GM19395 (cell line): Measurements from ENCODE around the gene ACADL.

Source experiments
- ATAC-seq: cut with Tn5 transposase; IDR thresholded peaks from one replicate; pipeline ENCODE4 v1.9.1; 2021; ENCODE audit warnings: mild to moderate bottlenecking, moderate library complexity; ENCODE audit not compliant: unreplicated experiment

The ACADL gene

DNA sequence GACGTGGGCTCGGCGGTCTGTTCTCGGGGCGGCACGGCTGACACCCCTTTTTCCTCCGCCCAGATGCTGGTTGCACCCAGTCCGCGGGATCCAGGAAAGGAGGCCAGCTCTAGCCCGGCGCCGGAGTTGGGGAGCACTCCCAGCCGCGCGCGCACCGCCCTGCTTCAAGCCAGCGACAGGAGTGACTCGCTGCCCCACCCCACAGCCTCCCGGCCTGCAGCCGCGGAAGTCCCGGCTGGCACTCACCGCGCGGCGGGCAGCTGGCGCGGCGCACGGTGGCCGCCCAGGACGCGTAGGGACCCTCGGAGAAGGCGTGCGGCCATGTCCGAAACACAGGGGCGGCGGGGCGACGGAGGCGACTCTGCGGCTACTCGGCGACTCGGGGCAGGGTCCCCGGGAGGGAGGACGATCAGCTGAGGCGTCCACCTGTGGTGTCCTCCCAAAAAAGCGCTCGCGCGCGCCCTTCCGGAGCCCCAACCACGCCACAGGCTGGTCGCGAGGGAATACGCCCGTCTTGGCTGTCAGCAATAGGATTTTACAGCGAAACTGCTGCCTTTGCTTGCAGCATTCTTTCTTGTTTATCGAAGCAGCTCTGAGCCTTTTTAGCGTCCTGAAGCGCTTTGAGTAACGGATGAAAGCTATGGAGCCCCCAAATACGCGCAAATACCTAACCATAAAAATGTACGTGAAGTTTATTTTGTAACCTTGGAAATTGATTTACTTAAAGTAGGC is at the start of gene ACADL:
ACADL (minus strand) TSS at position 507 of the 732 bp plus-strand sequence; CDS start at position 323, 184 bp downstream.
- ATAC-seq = no peak

- ATAC-seq = no peak
These were observed 46.1 kb upstream of the ACADL start for GRCh38 chr2:210271300-210271699.

GRCh38 chr2:210269148-210269547 is 43.9 kb upstream of the ACADL start:
- ATAC-seq = no peak

DNA sequence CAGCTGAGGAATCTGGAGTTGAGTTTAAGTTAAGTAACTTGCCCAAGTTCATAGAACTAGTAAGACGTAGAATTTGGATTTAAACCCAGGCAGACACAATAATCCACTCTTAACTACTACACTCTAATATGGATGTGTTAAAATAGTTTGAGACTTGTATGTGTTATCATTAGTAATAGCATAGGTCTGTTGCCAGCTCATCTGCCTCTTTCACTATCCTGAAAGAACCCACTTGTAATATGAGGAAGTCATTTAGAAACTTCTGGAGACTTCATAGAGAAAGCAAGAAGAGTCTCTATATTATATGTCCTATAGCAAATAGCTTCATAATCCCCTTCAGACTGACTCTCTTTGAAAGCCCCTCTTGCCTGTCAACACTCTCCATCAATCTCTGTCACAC is 43.0 kb upstream of the ACADL start:
- no peak for ATAC-seq

DNA sequence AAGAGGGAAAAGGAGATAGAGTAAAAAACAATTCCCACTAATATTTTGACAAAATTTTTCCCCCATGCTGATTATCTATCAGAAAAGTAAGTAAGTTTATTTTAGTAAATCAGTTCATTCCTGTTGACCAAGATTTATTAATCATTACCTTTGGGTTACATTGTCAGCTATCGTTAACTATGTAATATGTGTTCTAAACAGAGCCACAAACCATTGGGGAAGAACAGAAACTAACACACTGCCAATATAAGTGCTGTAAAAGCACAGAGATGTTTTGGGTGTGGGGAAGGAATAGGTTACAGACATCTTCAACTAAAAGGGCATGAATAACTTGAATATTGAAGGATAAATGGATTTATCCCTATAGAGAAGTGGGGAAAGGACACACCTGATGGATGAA is 42.5 kb upstream of the ACADL start:
- no peak for ATAC-seq

GRCh38 chr2:210264282-210264681 is 39.0 kb upstream of the ACADL start:
- ATAC-seq = no peak

- no peak for ATAC-seq
These were observed 38.6 kb upstream of the ACADL start for GRCh38 chr2:210263841-210264240.

DNA sequence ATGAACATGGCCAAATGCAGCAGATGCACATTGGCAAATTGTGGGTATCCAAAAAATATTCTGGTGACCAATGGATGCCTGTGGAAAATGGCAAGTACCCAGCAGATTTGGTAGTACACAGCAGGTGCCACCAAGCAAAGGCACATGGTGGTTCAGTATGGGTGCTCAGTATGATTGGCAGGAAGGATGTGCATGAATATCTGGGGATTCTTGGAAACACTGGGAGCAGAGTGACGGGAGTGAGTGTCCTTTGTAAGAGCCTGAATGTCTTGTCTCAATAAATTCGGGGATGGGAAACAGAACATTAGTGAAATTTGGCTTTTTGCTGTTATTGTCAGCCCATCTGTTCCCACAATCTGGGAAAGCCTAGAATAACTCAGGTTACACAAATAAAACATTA is 36.8 kb upstream of the ACADL start:
- ATAC-seq = no peak

DNA sequence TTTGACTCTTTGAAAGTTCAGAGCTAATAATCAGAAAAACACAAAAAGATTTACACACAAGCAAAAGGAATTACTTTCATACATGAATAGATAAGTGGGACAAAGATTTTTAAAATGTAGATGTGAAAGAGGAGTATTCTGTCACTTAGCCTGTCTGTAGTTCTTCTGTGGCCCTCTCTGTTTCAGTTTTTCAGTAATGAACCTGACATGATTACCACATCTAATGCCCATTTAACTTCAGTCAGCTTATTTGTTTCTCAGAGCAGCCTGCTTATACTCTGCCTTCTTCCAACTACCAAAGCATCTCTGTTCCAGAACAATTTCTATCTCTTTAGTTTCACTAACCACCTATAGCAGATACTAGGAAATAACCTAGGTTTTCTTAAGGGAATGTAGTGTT is 34.4 kb upstream of the ACADL start:
- ATAC-seq = no peak

DNA sequence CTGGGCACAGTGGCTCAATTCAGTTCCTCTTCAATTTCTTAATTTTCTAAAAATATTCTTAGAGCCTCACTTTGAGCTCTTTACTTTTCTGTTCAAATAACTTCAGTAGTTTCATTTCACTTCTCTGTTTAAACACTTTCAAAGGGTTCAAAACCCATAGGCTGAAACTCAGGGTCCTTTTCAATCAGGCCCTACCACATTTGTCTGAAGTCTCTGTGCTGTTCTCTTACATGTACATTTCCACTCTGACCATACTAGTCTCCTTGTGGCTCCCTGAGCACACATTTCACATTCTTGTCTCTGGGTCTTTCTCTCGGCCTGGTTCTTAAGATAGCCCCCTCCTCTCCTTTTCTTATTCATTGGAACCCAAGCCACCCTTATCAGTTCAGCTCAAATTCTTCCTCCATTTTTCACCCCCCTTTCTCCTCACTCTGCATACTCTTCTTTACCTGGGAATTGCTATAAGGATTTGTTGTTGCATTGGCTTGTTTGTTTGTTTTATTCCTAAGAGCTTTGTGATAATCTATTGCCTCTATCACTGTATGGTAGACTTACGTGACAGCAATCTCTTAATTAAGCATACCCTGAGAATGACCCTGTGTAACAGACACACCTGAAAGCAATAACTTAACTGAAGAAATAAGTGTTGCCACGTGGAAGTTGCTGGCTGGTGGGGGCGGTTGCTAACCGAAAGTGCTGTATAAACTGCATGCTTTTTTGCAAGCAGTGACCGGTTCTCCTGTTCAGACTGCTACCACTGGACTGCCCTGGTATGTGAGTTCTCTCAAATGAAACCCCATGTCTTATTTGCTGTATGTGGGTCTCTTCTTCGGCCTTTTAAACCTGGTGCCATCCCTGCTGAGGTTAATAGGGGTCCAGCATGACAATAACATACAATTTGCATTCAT is 27.7 kb upstream of the ACADL start:
- ATAC-seq = no peak

GRCh38 chr2:210250622-210251021 is 25.4 kb upstream of the ACADL start:
- no peak for ATAC-seq

DNA sequence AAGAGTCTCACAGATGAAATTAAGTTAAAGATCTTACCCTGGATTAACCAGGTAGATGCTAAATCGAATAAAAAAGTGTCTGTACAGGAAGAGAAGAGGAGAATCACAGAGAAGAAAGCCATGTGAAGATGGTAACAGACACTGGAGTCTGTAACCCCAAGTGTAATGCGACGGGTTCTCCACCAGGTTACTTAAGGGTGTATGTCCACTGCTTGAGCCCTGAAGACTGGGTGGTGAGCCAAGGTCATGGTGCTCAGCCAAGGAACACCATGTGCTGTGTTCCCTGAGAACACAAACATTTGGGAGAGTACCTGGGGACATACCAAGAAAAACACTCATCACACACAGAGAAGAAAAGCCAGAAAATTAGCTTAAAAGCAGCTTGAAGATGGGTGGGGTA is 8.2 kb upstream of the ACADL start:
- ATAC-seq = no peak

DNA sequence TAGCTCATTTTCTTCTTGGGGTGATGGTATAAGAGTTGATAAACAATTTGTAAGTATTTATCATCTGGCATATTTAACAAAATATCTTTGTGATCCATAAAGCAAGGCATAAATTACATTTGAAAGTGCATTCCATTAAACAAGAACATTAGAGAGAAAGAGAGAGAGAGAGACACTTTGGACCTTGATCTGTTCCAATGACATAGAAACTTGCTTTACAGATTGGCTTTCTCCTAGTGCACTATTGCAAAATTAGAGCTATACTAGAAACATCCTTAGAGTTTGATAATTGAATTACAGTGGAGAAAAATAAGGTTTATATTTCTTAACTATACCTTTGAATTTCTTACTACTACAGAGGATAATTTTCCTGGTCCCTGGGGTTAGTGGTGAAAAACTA is 5.7 kb upstream of the ACADL start:
- no peak for ATAC-seq

- ATAC-seq = no peak
These were observed 5.3 kb upstream of the ACADL start for GRCh38 chr2:210230518-210230917.

DNA sequence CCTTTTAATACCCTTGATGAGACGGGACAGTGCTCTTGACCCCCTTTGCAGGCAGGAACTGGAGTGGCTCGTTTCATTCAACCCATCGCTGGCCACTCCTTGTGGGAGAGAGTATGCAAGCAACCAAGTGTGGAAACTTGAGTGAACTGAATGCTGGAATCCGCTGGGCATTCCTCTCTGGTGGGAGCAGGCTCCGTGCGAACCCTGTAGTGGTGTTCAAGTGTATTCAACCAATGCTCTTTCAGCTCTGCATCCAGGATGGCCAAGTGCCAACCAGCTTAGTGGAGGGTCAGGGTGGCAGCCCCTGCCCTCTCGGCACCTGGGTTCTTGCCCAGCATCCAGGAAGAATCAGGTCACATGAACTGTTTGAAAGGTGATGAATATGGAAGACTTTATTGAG is 3.3 kb upstream of the ACADL start:
- no peak for ATAC-seq

DNA sequence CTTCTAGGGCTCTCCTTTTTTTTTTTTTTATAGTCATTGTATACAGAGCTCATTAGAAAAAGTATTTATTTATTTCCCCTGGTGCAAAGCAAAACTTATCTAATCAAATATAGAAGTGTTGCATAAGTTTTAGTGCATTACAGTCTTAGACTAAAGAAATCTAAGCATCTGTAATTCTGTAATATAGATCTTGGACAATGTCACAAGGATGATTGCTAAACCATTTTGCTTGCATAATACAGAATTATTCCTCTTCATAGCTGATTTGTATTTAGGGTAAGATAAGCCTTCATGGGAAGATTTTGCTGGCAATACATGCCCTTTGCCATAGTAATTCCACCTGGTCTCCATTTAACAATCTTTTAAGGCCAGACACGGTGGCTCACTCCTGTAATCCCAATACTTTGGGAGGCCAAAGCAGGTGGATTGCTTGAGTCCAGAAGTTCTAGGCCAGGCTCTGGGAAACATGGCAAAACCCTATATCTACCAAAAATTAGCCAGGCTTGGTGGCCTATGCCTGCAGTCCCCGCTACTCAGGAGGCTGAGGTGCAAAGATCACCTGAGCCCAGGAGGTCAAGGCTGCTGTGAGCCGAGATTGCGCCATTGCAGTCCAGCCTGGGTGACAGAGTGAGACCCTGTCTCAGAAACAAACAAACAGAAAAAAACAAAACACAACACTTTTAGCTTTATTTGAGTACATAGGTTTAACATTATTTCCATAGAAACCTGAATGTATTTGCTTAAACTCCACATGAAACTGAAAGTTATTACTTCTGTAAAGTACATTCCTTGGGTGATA is 2.2 kb upstream of the ACADL start:
- no peak for ATAC-seq

GRCh38 chr2:210226223-210226622 is 976 bp upstream of the ACADL start:
- no peak for ATAC-seq

DNA sequence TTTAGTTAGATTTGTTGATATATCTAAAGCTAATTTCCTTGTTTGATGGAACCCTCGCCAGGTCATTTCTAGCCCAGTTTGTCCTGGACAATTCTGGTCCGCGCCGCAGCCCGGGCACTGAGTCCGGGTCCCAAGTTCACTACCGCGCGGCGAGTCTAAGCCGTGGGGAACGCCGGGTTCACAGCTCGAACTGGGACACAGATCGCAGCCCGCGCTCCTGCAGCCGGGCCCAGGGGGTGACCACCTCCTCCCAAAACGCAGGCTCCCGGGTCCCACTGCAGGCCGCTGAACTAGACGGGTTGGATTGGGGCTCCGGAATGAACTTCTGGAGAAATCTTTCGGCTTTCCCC is 681 bp downstream of the ACADL start:
- ATAC-seq = no peak

GRCh38 chr2:210215120-210215519 is 10.1 kb downstream of the ACADL start:
- ATAC-seq = no peak

GRCh38 chr2:210210185-210210584 is 15.1 kb downstream of the ACADL start:
- ATAC-seq = no peak

DNA sequence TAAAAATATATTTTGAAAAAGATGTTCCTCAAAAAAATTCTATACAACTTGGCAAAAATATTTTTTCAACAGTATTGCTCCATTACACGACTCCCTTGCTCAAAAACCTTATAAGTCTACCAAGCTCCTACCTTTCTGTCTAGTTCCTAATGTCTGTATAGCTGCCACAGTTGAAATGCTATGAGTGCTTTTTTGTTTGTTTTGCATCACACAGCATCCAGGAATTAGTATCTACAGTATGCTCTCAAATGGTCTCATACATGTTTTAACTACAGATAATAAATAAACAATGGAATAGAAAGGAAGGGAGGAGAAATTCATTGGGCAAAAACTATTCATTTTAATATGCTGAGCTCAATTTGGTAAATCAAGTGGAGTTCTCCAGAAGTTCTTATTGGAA is 17.3 kb downstream of the ACADL start:
- ATAC-seq = no peak
